NCI-H2107 (cell line): ENCODE data around the gene DDR1.
"Not testable (repeated sequence)": the region's sequence is repeated elsewhere in the genome, so short reads cannot be mapped to it uniquely, and the experiment has no call there.

ENCODE experiments used
- DNase-seq: peaks from one replicate; lab custom pipeline; 2025; lab: John Stamatoyannopoulos, UW

The DDR1 gene

DNA sequence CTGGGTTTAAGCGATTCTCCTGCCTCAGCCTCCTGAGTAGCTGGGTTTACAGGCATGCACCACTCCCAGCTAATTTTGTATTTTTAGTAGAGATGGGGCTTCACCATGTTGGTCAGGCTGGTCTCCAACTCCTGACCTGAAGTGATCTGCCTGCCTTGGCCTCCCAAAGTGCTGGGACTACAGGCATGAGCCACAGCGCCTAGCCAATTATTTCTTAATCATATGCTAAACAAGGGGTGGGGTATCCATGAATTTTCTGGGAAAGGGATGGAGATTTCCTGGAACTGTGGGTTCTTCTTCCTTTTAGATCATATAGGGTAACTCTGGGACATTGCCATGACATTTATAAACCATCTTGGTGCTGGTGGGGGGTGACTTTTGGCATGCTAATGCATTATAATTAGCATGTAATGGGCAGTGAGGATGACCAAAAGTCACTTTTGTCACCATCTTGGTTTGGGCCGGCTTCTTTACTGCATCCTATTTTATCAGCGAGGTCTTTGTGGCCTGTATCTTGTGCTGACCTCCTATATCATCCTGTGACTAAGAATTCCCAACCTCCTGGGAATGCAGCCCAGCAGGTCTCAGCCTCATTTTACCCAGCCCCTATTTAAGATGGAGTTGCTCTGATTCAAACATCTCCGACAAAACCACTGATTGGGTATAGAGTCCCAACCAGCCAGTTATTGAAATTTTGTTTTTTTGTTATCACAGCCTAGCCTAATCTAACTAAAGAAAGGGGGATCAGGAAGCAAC lies 29.9 kb upstream of the DDR1 start:
- no peak for DNase-seq

DNA sequence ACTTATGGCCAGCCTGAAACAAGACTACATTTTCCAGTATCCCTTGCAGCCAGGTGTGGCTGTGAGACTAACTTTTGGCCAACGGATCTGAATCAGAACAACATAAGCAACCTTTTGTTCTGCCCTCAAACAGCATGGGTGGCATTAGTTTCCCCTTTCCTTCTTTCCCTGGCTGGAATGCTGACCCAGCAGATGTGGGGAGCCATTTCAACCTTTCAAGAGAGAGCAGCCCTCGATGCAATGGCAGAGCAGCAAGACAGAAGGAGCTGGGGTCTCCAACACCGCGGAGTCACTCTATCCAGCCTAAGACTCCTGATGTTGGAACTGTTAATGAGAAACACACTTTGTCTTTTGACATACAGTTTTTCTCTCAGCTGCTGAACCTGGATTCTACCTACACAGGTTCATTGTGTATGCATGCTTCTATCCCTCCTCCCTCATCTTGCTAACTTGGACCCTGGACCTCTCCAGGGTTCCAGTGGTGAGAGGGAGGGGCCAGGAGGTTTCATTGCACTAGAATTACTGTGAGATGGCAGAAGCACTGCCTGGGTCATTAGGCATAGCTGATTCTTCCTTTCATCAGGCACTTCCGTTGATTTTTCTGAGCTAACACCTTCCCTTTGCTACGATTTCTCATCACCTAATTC lies 28.8 kb upstream of the DDR1 start:
- no peak for DNase-seq

DNA sequence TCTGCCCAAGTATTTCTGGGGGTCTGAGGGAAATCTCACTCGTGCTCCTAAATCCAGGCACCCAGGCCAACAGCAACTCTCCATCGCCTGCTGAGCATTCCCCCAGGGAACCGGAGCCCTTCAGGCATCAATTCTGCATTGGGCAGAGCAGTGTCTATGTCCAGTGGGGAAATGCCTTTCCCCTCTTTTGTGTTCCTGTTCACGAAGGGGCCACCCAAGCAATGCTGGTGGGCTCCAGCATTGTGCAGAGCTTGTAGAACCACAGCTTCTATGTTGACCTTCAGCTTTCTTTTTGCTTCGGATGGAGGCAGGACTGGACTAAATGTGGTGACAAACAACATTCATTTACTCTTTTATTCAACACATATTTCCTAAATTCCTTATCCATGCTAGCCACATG lies 27.2 kb upstream of the DDR1 start:
- no peak for DNase-seq

DNA sequence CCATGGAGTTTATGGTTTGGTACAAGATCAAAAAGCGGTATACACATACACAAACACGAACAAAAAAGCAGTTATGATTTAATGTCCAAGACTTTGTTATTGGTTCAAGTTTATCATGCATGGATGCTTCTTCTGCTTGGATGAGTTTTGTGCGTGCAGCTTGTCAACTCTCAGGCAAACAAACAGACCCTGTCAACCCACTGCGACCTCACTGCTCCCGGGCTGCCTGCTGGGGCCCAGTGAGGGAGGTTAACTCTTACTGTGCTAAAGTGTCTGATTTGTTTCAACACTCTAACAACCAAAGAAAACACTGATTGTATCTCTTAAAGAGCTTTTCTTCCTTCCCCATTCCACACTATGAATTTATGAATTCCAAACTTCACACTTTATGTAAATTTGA lies 26.8 kb upstream of the DDR1 start:
- DNase-seq = no peak

DNA sequence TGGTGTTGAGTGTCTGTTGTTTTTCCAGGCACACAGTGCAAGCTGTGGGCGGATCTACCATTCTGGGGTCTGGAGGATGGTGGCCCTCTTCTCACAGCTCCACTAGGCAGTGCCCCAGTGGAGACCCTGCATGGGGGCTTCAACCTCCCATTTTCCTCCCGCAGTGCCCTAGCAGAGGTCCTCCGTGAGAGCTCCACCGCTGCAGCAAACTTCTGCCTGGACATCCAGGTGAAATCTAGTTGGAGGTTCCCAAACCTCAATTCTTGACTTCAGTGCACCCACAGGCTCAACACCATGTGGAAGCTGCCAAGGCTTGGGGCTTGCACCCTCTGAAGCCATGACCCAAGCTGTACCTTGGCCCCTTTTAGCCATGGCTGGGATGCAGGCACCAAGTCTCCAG lies 24.6 kb upstream of the DDR1 start:
- not testable (repeated sequence) for DNase-seq

DNA sequence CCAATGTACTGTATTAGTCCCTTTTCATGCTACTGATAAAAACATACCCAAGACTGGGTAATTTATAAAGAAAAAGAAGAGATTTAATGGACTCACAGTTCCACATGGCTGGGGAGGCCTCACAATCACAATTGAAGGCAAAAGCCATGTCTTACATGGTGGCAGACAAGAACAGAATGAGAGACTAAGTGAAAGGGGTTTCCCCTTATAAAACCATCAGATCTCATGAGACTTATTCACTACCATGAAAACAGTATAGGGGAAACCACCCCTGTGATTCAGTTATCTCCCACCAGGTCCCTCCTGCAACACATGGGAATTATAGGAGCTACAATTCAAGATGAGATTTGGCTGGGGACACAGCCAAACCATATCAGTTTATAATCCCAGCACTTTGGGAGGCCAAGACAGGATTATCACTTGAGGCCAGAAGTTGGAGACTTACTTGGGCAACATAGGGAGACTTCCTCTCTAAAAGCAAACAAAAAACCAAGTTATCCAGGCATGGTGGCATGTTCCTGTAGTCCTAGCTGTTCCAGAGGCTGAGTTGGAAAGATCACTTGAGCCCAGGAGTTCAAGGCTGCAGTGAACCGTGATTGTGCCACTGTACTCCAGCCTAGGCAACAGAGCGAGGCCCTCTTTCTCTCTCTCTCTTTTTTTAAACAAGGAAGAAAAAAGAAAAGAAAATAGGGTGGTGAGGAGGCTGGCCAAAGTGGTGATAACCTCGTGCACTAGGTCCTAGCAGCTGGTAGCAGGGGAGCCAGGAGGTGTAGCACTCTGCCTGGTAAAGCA lies 22.9 kb upstream of the DDR1 start:
- no peak for DNase-seq

DNA sequence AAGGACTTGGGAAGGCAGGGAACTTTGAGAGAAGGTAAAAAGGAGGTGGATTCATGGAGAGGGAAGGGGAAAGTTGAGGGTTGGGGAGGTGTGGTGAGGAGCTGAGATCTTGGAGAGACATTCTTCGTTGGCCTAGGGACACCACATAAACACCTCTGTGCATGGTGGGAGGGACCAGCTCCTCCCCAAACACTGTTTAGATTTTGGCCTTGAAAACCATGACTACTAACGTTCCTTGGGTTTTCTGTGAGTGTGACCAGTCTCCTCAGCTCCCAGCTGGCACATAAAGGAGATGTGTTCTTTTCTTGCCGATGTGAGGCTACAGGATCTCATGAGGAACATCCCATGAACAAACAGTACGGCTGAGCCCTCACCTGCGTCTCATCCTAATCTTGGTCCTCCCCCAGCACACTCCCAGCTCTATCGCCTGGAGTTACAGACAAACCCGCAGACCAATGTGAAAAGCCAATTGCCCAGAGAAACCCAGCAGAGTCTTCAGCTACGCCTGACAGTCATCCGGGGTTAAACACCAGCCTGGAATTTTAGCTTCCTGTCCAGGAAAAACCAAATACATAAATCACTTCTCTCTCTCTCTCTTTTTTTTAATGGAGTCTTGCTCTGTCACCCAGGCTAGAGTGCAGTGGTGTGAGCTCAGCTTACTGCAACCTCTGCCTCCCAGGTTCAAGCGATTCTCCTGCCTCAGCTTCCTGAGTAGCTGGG lies 22.0 kb upstream of the DDR1 start:
- DNase-seq = no peak

DNA sequence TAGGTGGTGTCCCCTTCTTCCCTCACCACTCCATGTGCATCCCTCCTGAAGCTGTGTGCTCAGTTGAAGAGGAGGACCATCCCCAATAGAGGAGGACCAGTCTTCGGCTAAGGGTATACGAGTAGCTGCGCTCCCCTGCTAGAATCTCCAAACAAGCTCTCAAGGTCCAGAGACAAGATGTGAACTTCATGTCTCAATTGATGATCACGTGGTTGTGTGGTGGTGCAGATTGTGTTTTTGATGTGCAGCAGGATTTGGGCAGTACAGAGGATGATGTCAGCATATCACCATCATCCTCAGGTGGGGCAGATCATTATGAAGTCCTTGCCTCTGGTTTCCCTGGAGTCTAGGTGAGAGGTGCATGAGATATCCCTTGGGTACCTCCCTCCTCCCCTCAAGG lies 20.0 kb upstream of the DDR1 start:
- no peak for DNase-seq

DNA sequence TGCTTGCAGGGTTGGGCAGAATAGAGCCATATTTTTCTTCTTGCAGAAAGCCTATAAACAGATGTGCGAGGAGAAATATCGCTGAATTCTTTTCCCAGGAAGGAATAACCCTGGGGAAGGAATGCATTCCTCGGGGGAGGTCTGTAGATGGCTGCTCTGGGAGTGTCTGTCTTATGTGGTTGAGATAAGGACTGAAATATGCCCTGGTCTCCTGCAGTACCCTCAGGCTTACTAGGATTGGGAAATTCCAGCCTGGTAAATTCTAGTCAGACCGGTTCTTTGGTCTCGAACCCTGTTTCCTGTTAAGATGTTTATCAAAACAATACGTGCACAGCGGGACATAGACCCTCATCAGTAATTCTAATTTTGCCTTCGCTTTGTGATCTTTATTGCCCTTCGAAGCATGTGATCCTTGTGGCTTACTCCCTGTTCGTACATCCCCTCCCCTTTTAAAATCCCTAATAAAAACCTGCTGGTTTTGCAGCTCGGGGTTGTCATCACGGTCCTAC lies 15.0 kb upstream of the DDR1 start:
- not testable (repeated sequence) for DNase-seq

DNA sequence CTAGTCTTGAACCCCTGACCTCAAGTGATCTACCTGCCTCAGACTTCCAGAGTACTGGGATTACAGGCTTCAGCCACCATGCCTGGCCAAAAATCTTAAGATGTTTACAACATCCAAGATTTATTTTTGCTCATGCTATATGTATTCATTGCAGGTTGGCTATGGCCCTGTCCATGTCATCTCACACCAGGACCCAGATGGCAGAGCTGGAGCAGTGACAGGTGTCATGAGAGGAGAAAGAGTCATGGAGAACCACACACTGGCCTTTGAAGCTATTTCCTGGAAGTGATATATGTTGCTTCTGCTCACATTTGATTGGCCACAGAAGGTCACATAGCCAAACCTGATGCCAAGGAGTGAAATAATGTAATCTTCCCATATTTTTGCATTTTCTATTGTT lies 13.8 kb upstream of the DDR1 start:
- DNase-seq = no peak

DNA sequence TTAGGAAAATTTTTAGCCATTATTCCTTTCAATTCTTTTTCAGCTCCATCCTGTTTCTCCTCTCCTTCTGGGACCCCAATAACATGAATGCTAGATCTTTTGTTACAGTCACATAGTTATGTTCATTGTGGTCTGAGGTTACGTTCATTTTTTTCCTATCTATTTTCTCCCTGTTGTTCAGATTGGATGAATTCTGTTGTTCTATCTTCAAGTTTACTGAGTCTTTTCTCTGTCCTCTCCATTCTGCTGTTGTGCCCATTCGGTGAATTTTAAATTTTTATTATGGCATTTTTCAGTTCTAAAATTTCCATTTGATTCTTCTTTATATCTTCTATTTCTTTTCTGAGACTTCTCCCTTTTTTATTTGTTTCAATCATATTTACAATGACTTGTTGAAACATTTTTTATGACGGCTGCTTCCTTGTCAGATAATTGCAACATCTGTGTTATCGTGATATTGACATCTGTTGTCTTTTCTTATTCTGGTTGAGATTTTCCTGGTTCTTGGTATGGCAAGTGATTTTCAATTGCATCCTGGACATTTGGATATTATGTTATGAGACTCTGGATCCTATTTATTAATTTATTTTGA lies 12.6 kb upstream of the DDR1 start:
- DNase-seq = no peak

DNA sequence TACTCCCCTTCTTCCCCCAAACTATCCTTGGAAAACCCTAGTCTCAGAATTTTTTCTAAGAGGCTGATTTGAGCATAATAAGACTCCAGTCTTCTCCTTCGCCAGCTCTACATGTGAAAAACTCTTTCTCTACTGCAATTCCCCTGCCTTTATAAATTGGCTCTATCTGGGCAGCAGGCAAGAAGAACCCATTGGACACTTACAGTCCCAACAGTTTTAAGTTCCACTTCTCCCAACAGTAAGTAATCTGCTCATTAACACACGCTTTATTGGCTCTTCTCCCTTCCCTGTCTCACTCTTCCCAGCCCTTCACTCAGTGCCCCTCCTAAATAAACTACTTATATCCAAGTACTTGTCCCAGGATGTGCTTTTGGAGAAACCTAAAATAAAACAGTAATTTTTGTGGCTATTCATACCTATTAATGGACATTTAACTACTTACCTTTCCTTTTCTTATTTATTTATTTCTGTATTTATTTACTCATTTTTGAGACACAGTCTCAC lies 11.1 kb upstream of the DDR1 start:
- no peak for DNase-seq

DNA sequence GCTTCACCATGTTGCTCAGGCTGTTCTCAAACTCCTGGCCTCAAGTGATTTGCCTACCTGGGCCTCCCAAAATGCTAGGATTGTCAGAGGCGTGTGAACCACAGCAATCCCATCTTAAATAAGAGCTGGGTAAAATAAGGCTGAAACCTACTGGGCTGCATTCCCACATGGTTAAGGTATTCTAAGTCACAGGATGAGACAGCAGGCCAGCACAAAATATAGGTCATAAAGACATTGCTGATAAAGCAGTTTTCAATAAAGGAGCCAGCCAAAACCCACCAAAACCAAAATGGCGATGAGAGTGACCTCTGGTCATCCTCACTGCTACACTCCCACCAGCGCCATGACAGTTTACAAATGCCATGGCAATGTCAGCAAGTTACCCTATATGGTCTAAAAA lies 10.5 kb upstream of the DDR1 start:
- not testable (repeated sequence) for DNase-seq

DNA sequence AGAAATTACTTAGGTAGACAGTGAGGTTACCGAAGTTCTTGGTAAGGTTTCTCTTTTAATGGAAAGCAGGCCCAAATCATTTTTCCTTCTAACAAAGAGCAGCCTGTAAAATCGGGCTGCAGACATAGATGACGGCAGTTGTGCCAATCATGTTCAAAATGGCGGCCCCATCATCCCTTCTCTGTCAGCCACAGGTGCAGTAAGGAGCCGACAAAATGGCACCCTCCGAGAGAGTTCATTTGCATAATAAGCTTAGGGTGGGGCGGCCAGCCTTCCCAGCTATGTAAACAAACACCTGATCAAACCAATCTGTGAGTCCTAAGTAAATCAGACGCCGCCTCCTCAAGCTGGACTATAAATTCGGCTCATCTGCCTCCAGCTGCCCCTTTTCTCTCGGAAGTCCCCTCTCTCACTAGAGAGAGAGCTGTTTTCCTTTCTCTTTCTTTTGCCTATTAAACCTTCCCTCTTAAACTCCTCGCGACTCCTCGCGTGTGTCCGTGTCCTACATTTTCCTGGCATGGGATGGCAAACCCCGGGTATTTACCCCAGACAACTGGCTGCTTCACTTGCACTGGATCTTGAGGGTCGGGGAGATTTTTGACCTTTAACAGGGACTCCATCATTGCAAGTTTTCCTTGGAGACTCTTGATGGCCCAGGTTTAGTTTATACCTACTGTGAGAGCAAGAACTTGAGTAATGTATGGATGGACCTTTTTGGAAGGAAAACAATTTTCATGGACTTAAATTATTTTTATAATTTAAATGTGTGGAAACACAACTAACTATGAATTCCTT lies 8.9 kb upstream of the DDR1 start:
- DNase-seq = no peak

DNA sequence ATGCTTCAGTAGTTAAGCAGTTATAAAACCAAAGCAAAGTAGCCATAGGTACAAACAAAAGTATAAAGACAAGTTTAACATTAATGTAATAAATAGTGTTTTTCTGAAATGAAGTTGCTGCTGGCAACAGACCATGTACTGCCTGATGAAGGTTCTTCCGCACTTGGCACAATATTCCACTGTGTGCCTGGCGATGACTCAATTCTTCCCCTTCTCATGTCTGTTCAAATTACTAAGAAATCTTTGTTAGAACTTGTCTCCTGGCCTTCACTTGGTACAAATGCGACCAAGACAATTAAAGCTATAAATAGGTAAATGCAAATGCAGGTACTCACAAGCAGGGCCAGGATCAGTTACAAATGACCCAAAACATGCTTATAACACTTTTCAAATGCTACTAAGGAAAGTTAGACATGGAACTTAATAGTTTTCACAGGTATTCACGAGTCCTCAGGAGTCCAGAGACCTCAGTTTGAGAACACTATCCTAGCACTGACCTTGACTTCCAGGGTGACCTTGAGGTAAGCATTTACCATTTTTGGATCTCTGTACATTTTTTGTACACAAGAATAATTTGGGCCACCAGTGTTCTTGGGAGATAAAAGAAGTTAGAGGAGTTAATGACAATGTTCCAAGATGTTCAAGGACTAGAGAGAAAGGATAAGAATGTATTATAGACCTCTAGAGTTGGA lies 8.1 kb upstream of the DDR1 start:
- no peak for DNase-seq

DNA sequence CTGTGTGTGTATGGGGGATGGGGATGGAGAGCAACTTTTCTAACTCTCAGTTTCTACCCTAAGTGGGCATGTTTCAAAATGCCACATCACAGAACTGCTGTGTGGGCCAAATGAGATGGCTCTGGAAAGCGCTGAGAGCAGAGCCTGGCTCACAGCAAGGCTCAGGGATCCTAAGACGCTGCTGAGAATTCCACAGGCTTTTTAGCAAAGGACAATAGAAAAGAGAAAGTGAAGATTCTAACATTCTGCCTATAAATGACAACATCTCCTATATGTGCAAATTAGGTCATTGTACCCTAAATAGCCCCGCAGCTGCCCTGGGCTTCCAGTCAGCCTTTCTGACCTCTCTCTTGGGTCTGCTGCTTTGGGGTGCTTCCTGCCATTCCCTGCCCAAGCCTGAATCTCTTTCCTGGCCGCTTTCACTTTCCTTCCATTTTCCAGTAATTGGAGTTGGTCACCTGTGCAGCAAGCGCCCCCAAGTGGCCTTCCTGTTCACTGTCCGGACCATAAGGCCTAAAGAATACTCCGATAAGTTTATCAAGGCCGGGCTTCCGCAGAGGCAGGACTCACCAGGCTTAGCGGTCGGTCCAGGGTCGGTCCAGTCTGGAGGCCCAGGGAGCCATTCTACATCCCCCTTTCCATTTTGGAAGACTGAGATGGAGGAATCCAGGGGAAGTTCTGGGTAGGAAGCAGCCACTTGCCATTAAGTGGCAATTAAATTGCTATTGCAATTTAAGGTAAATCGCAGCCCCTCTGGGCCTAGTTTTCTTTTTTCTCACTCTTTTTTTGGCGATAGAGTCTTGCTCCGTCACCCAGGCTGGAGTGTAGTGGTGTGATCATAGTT lies 6.7 kb upstream of the DDR1 start:
- DNase-seq = peak; percentile 21

DNA sequence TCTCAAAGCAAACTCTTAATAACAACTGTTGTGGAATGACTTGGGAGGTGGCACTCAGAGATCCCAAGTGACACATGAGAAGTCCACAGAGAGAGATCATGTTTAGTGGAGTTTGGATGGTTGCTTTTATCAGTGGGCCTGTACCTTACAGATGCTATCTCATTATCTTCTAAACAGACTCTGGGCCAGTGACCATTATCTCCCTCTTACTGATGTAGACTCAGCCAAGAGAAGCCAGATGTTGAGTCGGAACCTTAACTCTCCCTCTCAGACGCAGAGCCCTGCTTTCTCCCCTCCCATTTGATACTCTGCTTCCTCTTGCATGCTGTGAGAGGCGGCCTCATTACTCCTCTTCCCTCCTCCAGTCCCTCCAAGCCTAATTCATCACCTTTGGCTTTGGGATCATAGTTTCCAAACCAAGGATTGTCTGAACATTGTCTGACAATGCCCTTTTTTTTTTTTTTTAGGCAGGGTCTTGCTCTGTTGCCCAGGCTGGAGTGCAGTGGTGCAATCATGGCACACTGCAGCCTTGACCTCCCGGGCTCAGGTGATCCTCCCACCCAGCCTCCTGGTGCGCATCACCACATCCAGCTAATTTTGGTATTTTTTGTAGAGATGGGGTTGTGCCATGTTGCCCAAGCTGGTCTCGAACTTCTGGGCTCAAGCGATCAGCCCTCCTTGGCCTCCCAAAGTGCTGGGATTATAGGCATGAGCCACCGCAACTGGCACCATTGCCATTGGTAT lies 4.5 kb upstream of the DDR1 start:
- DNase-seq = no peak

DNA sequence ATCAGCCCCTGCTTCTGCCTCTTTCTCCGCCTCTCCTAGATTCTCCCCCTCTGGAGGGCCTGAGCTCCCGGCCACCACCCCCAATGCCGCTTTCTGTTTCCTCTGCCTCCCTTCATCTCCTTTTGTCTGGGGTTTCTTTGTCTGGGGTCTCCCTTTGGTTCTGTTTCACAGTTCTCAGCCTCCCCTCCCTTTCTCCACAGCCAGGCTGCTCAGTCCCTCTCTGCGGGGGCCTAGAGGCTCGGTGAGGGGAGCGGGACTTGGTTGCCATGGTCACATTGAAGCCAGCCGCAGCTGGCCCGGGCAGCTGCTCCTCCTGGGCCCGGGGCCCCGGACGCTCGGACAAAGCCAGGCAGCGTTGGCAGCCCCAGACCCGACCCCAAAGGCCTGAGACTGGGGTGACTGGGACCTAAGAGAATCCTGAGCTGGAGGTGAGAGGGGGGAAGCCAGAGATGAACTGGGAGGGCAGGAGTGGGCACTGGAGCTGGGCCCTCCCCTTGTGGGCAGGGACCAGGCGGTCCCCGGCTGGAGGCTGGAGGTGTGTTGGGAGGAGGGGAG lies 3.5 kb upstream of the DDR1 start:
- no peak for DNase-seq
